ENCODE results near the gene G2E3.

- TF ChIP-seq POLR2AphosphoS5 (IDR thresholded peaks at IDR 0.05) = no peak
- TF ChIP-seq CTCF (IDR thresholded peaks at IDR 0.05) = no peak
- no peak for TF ChIP-seq POLR2A (IDR thresholded peaks at IDR 0.05)
Measured at GRCh38 chr14:30603402-30603801, 44.4 kb downstream of the G2E3 start.

All from sigmoid colon (tissue), 4 donors.